ENCODE results near the gene ARF6.
A peak's percentile ranks its signal among the peaks of the same experiment; 100 is the strongest.
"Not testable (repeated sequence)": the region's sequence is repeated elsewhere in the genome, so short reads cannot be mapped to it uniquely, and the experiment has no call there.

Gene ARF6

GRCh38 chr14:49896272-49896671 lies 3.4 kb downstream of the ARF6 start:
- peak overlapping the region in 1 of 2 experiments; percentile 94 for H3K27ac ChIP-seq (ENCODE audit: insufficient read depth in 1 of 2, low read depth in 1 of 2, low read length in 2 of 2, poor library complexity in 1 of 2, severe bottlenecking in 2 of 2)
- POLR2A ChIA-PET: not testable (repeated sequence)

GRCh38 chr14:49896966-49897365 lies 4.1 kb downstream of the ARF6 start:
- Histone ChIP-seq H3K4me1 (ENCODE audit: control extremely low read depth in 1 of 4, control insufficient read depth in 4 of 4, insufficient read depth in 4 of 4, low read length in 3 of 4) (peaks cover 12 to 43% (median 31%) of the 10 kb centered on the region in 4 experiments), H3K4me3 (ENCODE audit: control insufficient read depth in 1 of 7, extremely low read depth in 1 of 7, insufficient read depth in 4 of 7, low read depth in 2 of 7, low read length in 6 of 7) (peak overlapping the region in 1 of 7 experiments; percentile 51), H3K9me3 (ENCODE audit: control extremely low read depth in 1 of 5, control insufficient read depth in 4 of 5, insufficient read depth in 2 of 5, low read depth in 1 of 5, low read length in 4 of 5) (no peaks in the 10 kb centered on the region), H3K36me3 (ENCODE audit: control insufficient read depth in 4 of 4, insufficient read depth in 4 of 4, low read length in 3 of 4) (peaks cover 0 to 14% (median 3%) of the 10 kb centered on the region in 4 experiments), H3K27ac (ENCODE audit: insufficient read depth in 1 of 2, low read depth in 1 of 2, low read length in 2 of 2, poor library complexity in 1 of 2, severe bottlenecking in 2 of 2) (peak overlapping the region in 1 of 2 experiments; percentile 32), H3K27me3 (replicated peaks in 2 of 5; ENCODE audit: control insufficient read depth in 4 of 5, insufficient read depth in 5 of 5, low read length in 4 of 5) (no peaks in the 10 kb centered on the region)
- peak in 2 of 3 donors; percentile 44 to 53 for DNase-seq
- WGBS (ENCODE audit: insufficient coverage): 93% methylated on average over 3 of the region's 5 CpGs
- POLR2A ChIA-PET: no interaction called here
- CTCF ChIA-PET: interaction anchor here (0.5 kb wide), 1 partner anchor 12 kb away, joined by 3 read pairs; no protein-coding TSS in a partner anchor

More at GRCh38 chr14:49896272-49896671, 3.4 kb downstream of the ARF6 start:
- CTCF ChIA-PET: interaction anchor here (0.7 kb wide), 1 partner anchor 14 kb away, joined by 3 read pairs; no protein-coding TSS in a partner anchor
- peaks cover 0 to 14% (median 3%) of the 10 kb centered on the region in 4 experiments for H3K36me3 ChIP-seq (ENCODE audit: control insufficient read depth in 4 of 4, insufficient read depth in 4 of 4, low read length in 3 of 4)
- DNase-seq; H3K9me3 ChIP-seq (ENCODE audit: control extremely low read depth in 1 of 5, control insufficient read depth in 4 of 5, insufficient read depth in 2 of 5, low read depth in 1 of 5, low read length in 4 of 5); H3K27me3 ChIP-seq (replicated peaks in 2 of 5; ENCODE audit: control insufficient read depth in 4 of 5, insufficient read depth in 5 of 5, low read length in 4 of 5): not testable (repeated sequence)
- H3K4me1 ChIP-seq (ENCODE audit: control extremely low read depth in 1 of 4, control insufficient read depth in 4 of 4, insufficient read depth in 4 of 4, low read length in 3 of 4): peaks cover 16 to 48% (median 35%) of the 10 kb centered on the region in 4 experiments
- H3K4me3 ChIP-seq (ENCODE audit: control insufficient read depth in 1 of 7, extremely low read depth in 1 of 7, insufficient read depth in 4 of 7, low read depth in 2 of 7, low read length in 6 of 7): peak overlapping the region in 5 of 7 experiments; percentile 35 to 95 (median 42)

GRCh38 chr14:49897414-49897813 lies 4.5 kb downstream of the ARF6 start:
- H3K27me3 ChIP-seq (replicated peaks in 2 of 5; ENCODE audit: control insufficient read depth in 4 of 5, insufficient read depth in 5 of 5, low read length in 4 of 5): no peaks in the 10 kb centered on the region
- CTCF ChIA-PET: interaction anchor here (0.5 kb wide), 1 partner anchor 11 kb away, joined by 3 read pairs; no protein-coding TSS in a partner anchor
- no CpG with 5 or more reads among the region's 1 CpG for WGBS (ENCODE audit: insufficient coverage)
- DNase-seq: no peak
- peak overlapping the region in 1 of 2 experiments; percentile 51 for H3K27ac ChIP-seq (ENCODE audit: insufficient read depth in 1 of 2, low read depth in 1 of 2, low read length in 2 of 2, poor library complexity in 1 of 2, severe bottlenecking in 2 of 2)
- H3K4me3 ChIP-seq (ENCODE audit: control insufficient read depth in 1 of 7, extremely low read depth in 1 of 7, insufficient read depth in 4 of 7, low read depth in 2 of 7, low read length in 6 of 7): peak overlapping the region in 1 of 7 experiments; percentile 51
- H3K9me3 ChIP-seq (ENCODE audit: control extremely low read depth in 1 of 5, control insufficient read depth in 4 of 5, insufficient read depth in 2 of 5, low read depth in 1 of 5, low read length in 4 of 5): no peaks in the 10 kb centered on the region
- H3K4me1 ChIP-seq (ENCODE audit: control extremely low read depth in 1 of 4, control insufficient read depth in 4 of 4, insufficient read depth in 4 of 4, low read length in 3 of 4): peaks cover 11 to 39% (median 29%) of the 10 kb centered on the region in 4 experiments
- POLR2A ChIA-PET: no interaction called here
- H3K36me3 ChIP-seq (ENCODE audit: control insufficient read depth in 4 of 4, insufficient read depth in 4 of 4, low read length in 3 of 4): peaks cover 0 to 14% (median 3%) of the 10 kb centered on the region in 4 experiments

- Histone ChIP-seq H3K4me1 (ENCODE audit: control extremely low read depth in 1 of 4, control insufficient read depth in 4 of 4, insufficient read depth in 4 of 4, low read length in 3 of 4) (peaks cover 11 to 36% (median 28%) of the 10 kb centered on the region in 4 experiments), H3K9me3 (ENCODE audit: control extremely low read depth in 1 of 5, control insufficient read depth in 4 of 5, insufficient read depth in 2 of 5, low read depth in 1 of 5, low read length in 4 of 5) (no peaks in the 10 kb centered on the region), H3K4me3 (ENCODE audit: control insufficient read depth in 1 of 7, extremely low read depth in 1 of 7, insufficient read depth in 4 of 7, low read depth in 2 of 7, low read length in 6 of 7) (peak overlapping the region in 2 of 7 experiments; percentile 8 to 11), H3K27ac (ENCODE audit: insufficient read depth in 1 of 2, low read depth in 1 of 2, low read length in 2 of 2, poor library complexity in 1 of 2, severe bottlenecking in 2 of 2) (peak overlapping the region in 1 of 2 experiments; percentile 51), H3K36me3 (ENCODE audit: control insufficient read depth in 4 of 4, insufficient read depth in 4 of 4, low read length in 3 of 4) (peaks cover 0 to 14% (median 3%) of the 10 kb centered on the region in 4 experiments), H3K27me3 (replicated peaks in 2 of 5; ENCODE audit: control insufficient read depth in 4 of 5, insufficient read depth in 5 of 5, low read length in 4 of 5) (no peaks in the 10 kb centered on the region)
- POLR2A ChIA-PET: no interaction called here
- CTCF ChIA-PET: no interaction called here
- DNase-seq: no peak
- no CpG with 5 or more reads among the region's 1 CpG for WGBS (ENCODE audit: insufficient coverage)
Measured at GRCh38 chr14:49897965-49898364, 5.1 kb downstream of the ARF6 start.

GRCh38 chr14:49898485-49898884 lies 5.6 kb downstream of the ARF6 start:
- CTCF ChIA-PET: interaction anchor here (0.8 kb wide), 1 partner anchor 206 kb away, joined by 3 read pairs; no protein-coding TSS in a partner anchor
- no peak overlapping the region for H3K4me3 ChIP-seq (ENCODE audit: control insufficient read depth in 1 of 7, extremely low read depth in 1 of 7, insufficient read depth in 4 of 7, low read depth in 2 of 7, low read length in 6 of 7)
- peaks cover 0 to 14% (median 3%) of the 10 kb centered on the region in 4 experiments for H3K36me3 ChIP-seq (ENCODE audit: control insufficient read depth in 4 of 4, insufficient read depth in 4 of 4, low read length in 3 of 4)
- H3K4me1 ChIP-seq (ENCODE audit: control extremely low read depth in 1 of 4, control insufficient read depth in 4 of 4, insufficient read depth in 4 of 4, low read length in 3 of 4): peaks cover 11 to 36% (median 28%) of the 10 kb centered on the region in 4 experiments
- no peaks in the 10 kb centered on the region for H3K27me3 ChIP-seq (replicated peaks in 2 of 5; ENCODE audit: control insufficient read depth in 4 of 5, insufficient read depth in 5 of 5, low read length in 4 of 5)
- peak overlapping the region in 1 of 2 experiments; percentile 51 for H3K27ac ChIP-seq (ENCODE audit: insufficient read depth in 1 of 2, low read depth in 1 of 2, low read length in 2 of 2, poor library complexity in 1 of 2, severe bottlenecking in 2 of 2)
- no peak for DNase-seq
- WGBS (ENCODE audit: insufficient coverage): no CpG with 5 or more reads among the region's 2 CpGs
- POLR2A ChIA-PET: no interaction called here
- no peaks in the 10 kb centered on the region for H3K9me3 ChIP-seq (ENCODE audit: control extremely low read depth in 1 of 5, control insufficient read depth in 4 of 5, insufficient read depth in 2 of 5, low read depth in 1 of 5, low read length in 4 of 5)

GRCh38 chr14:49900973-49901372 lies 8.1 kb downstream of the ARF6 start:
- H3K27me3 ChIP-seq (replicated peaks in 2 of 5; ENCODE audit: control insufficient read depth in 4 of 5, insufficient read depth in 5 of 5, low read length in 4 of 5): no peaks in the 10 kb centered on the region
- no peak overlapping the region for H3K4me3 ChIP-seq (ENCODE audit: control insufficient read depth in 1 of 7, extremely low read depth in 1 of 7, insufficient read depth in 4 of 7, low read depth in 2 of 7, low read length in 6 of 7)
- CTCF ChIA-PET: interaction anchor here (1.2 kb wide), 1 partner anchor 99 kb away, joined by 4 read pairs; no protein-coding TSS in a partner anchor
- no CpG with 5 or more reads among the region's 1 CpG for WGBS (ENCODE audit: insufficient coverage)
- H3K4me1 ChIP-seq (ENCODE audit: control extremely low read depth in 1 of 4, control insufficient read depth in 4 of 4, insufficient read depth in 4 of 4, low read length in 3 of 4): peaks cover 0 to 28% (median 13%) of the 10 kb centered on the region in 4 experiments
- no peak overlapping the region for H3K27ac ChIP-seq (ENCODE audit: insufficient read depth in 1 of 2, low read depth in 1 of 2, low read length in 2 of 2, poor library complexity in 1 of 2, severe bottlenecking in 2 of 2)
- H3K36me3 ChIP-seq (ENCODE audit: control insufficient read depth in 4 of 4, insufficient read depth in 4 of 4, low read length in 3 of 4): peaks cover 0 to 4% (median 0%) of the 10 kb centered on the region in 4 experiments
- POLR2A ChIA-PET: no interaction called here
- H3K9me3 ChIP-seq (ENCODE audit: control extremely low read depth in 1 of 5, control insufficient read depth in 4 of 5, insufficient read depth in 2 of 5, low read depth in 1 of 5, low read length in 4 of 5): no peaks in the 10 kb centered on the region
- DNase-seq: no peak

GRCh38 chr14:49902679-49903246 lies 9.9 kb downstream of the ARF6 start:
- H3K4me3 ChIP-seq (ENCODE audit: control insufficient read depth in 1 of 7, extremely low read depth in 1 of 7, insufficient read depth in 4 of 7, low read depth in 2 of 7, low read length in 6 of 7); H3K27me3 ChIP-seq (replicated peaks in 2 of 5; ENCODE audit: control insufficient read depth in 4 of 5, insufficient read depth in 5 of 5, low read length in 4 of 5); H3K9me3 ChIP-seq (ENCODE audit: control extremely low read depth in 1 of 5, control insufficient read depth in 4 of 5, insufficient read depth in 2 of 5, low read depth in 1 of 5, low read length in 4 of 5); H3K36me3 ChIP-seq (ENCODE audit: control insufficient read depth in 4 of 4, insufficient read depth in 4 of 4, low read length in 3 of 4); H3K27ac ChIP-seq (ENCODE audit: insufficient read depth in 1 of 2, low read depth in 1 of 2, low read length in 2 of 2, poor library complexity in 1 of 2, severe bottlenecking in 2 of 2); POLR2A ChIA-PET; CTCF ChIA-PET; DNase-seq: not testable (repeated sequence)
- 87% methylated on average over 15 of the region's 24 CpGs for WGBS (ENCODE audit: insufficient coverage)
- H3K4me1 ChIP-seq (ENCODE audit: control extremely low read depth in 1 of 4, control insufficient read depth in 4 of 4, insufficient read depth in 4 of 4, low read length in 3 of 4): peaks cover 6 to 34% (median 15%) of the 10 kb centered on the region in 4 experiments

All from common myeloid progenitor, CD34-positive (primary cell).